Ascending aorta (tissue), 2 donors: Measurements from ENCODE around the gene KIR3DL3. TPM values are rescaled to one million over a fixed set of nuclear protein-coding genes. Genes with fewer than 3 reads are reported as not detected.
"Not testable (repeated sequence)": the region's sequence is repeated elsewhere in the genome, so short reads cannot be mapped to it uniquely, and the experiment has no call there.

ENCODE experiments used
- DNase-seq, 2 donors: peaks; one replicate each; pipeline ENCODE4 v3.0.0-alpha.2; 2019; ENCODE audit warnings: low spot score in 2 of 2
- H3K27ac ChIP-seq, 2 donors: fragments of 200-600 bp; sonication (generic); one replicate each; pipeline ENCODE4 v1.5.1; 2016 to 2017; ENCODE audit warnings: mild to moderate bottlenecking in 1 of 2
- H3K27me3 ChIP-seq: fragments of 200-600 bp; sonication (generic); one replicate; pipeline ENCODE4 v1.5.1; 2017
- H3K36me3 ChIP-seq, 2 donors: fragments of 200-600 bp; sonication (generic); one replicate each; pipeline ENCODE4 v1.5.1; 2016
- H3K4me1 ChIP-seq, 2 donors: fragments of 200-600 bp; sonication (generic); one replicate each; pipeline ENCODE4 v1.5.1; 2016 to 2017; ENCODE audit warnings: mild to moderate bottlenecking in 1 of 2
- H3K4me3 ChIP-seq, 2 donors: fragments of 200-600 bp; sonication (generic); one replicate each; pipeline ENCODE4 v1.5.1; 2016 to 2017; ENCODE audit warnings: mild to moderate bottlenecking in 1 of 2
- H3K9me3 ChIP-seq, 2 donors: fragments of 200-600 bp; sonication (generic); one replicate each; pipeline ENCODE4 v1.5.1; 2016
- intact Hi-C: fragments of 100-400 bp; cut with DNase I; formaldehyde crosslinking; loops from one replicate; pipeline ENCODE4 v1.15.1; 2023
- total RNA-seq: library from RNA; depleted of rRNA; stranded (reverse); fragments of >200 nt; gene quantifications from one replicate; pipeline ENCODE4 v1.1.0, GENCODE V29; 2016

Gene KIR3DL3
- total RNA-seq, 1 donor from 2014 or later: not detected

GRCh38 chr19:54770511-54770910 is 46.3 kb downstream of the KIR3DL3 start:
- not testable (repeated sequence) for DNase-seq, H3K9me3 ChIP-seq, H3K4me1 ChIP-seq, H3K27ac ChIP-seq, H3K27me3 ChIP-seq, H3K4me3 ChIP-seq, H3K36me3 ChIP-seq
- intact Hi-C loops: loop anchor here (5.0 kb wide), 1 partner anchor 77 kb away; no protein-coding TSS in a partner anchor

DNA sequence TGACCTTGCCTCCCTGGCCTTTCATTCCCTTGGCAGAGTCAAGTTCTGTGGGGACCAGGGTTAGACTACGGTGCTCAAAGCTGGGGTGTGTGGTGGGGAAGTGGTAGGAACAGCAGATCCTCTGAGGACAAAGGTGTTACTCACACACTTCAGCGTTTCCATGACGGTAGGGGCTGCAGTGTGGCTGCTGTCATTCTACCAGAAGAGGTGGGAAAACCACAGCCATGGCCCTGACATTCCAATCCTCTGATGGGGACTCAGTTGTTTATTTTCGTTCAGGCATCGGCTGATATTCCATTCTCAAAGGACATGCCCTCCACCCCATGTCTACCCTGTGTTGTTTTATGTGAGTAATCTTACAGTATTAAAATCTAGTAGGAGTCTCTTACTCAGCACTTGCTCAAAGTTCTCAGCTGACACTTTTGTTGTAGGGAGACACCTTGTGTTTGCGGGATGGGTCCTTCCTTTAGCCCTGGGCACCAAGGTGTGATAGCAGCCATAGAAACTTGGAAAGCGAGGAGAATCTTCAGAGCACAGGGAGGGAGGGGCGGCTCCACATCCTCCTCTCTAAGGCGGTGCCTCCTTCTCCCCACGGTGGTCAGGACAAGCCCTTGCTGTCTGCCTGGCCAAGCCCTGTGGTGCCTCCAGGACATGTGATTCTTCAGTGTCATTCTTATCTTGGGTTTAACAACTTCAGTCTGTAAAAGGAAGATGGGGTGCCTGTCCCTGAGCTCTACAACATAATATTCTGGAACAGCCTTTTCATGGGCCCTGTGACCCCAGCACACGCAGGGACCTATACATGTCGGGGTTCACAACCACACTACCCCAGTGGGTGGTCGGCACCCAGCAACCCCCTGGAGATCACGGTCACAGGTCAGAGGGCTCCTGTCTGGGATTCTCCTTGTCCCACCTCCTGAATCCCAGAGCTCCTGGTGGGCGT is 47.0 kb downstream of the KIR3DL3 start:
- DNase-seq: peak in 1 of 2 donors; percentile 58
- not testable (repeated sequence) for H3K36me3 ChIP-seq, H3K4me3 ChIP-seq, H3K9me3 ChIP-seq, H3K27me3 ChIP-seq, H3K4me1 ChIP-seq, H3K27ac ChIP-seq
- intact Hi-C loops: loop anchor here (5.0 kb wide), 1 partner anchor 76 kb away; no protein-coding TSS in a partner anchor

GRCh38 chr19:54772666-54773065 is 48.4 kb downstream of the KIR3DL3 start:
- DNase-seq, H3K27ac ChIP-seq, H3K36me3 ChIP-seq, H3K27me3 ChIP-seq, H3K9me3 ChIP-seq, H3K4me3 ChIP-seq, H3K4me1 ChIP-seq: not testable (repeated sequence)
- intact Hi-C loops: loop anchor here (5.0 kb wide), 1 partner anchor 75 kb away; no protein-coding TSS in a partner anchor

DNA sequence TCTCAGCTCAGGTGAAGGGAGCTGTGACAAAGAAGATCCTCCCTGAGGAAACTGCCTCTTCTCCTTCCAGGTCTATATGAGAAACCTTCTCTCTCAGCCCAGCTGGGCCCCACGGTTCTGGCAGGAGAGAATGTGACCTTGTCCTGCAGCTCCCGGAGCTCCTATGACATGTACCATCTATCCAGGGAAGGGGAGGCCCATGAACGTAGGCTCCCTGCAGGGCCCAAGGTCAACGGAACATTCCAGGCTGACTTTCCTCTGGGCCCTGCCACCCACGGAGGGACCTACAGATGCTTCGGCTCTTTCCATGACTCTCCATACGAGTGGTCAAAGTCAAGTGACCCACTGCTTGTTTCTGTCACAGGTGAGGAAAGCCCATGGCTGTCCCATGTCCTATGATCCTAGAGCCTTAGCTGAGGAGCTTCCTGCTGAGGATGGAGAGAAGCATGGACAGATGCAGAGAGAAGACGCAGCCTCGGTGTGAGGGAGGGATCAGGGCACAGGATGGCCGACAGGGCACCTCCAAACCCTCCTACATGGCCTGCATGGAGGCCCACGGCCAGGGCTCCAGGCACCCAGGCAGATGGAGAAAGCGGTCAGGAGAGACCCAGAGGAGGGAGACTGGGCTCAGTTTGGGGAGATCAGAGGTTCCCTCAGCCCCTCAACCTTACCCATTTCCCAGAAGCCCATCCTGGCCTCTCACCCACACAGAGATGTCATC is 51.0 kb downstream of the KIR3DL3 start:
- H3K4me1 ChIP-seq, H3K27ac ChIP-seq, intact Hi-C loops, H3K36me3 ChIP-seq, H3K27me3 ChIP-seq, H3K4me3 ChIP-seq, H3K9me3 ChIP-seq: not testable (repeated sequence)
- DNase-seq: peak in 1 of 2 donors; percentile 54

- H3K36me3 ChIP-seq: not testable (repeated sequence)
Observed at GRCh38 chr19:54775830-54776229, 51.6 kb downstream of the KIR3DL3 start.

DNA sequence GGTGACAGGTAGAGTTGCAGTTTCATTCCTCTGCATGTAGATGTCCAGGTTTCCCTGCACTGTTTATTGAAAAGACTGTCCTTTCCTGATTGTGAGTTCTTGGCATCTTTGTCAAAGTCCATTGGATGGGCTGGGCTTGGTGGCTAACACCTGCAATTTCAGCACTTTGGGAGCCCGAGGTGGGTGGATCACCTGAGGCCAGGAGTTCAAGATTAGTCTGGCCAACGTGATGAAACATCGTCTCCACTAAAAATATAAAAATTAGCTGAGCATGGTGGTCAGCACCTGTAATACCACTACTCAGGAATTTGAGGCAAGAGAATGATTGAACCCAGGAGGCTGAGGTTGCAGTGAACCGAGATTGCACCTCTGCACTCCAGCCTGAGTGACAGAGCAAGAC is 53.6 kb downstream of the KIR3DL3 start:
- H3K27ac ChIP-seq, H3K36me3 ChIP-seq, intact Hi-C loops, H3K27me3 ChIP-seq, H3K4me3 ChIP-seq, DNase-seq, H3K9me3 ChIP-seq, H3K4me1 ChIP-seq: not testable (repeated sequence)

More at GRCh38 chr19:54775830-54776229, 51.6 kb downstream of the KIR3DL3 start:
- H3K4me1 ChIP-seq, H3K4me3 ChIP-seq, H3K27me3 ChIP-seq, DNase-seq, intact Hi-C loops, H3K27ac ChIP-seq, H3K9me3 ChIP-seq: not testable (repeated sequence)

GRCh38 chr19:54778896-54779295 is 54.7 kb downstream of the KIR3DL3 start:
- intact Hi-C loops, DNase-seq, H3K27me3 ChIP-seq, H3K27ac ChIP-seq, H3K36me3 ChIP-seq, H3K9me3 ChIP-seq, H3K4me3 ChIP-seq, H3K4me1 ChIP-seq: not testable (repeated sequence)

DNA sequence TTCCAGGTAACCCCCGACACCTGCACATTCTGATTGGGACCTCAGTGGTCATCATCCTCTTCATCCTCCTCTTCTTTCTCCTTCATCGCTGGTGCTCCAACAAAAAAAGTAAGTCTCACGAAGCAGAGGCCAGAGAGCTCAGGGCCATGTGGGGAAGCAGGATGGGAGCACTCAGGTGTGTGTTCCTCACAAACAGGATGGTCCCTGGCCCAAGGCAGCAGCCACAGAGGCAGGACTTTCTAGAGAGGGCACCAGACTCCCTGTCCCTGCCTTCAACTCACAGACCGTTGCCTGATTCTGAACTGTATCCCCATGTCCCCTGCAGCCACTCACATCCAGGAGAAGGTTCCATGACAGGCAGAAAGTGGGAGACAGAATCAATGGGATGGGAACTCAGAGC is 58.7 kb downstream of the KIR3DL3 start:
- DNase-seq, H3K27ac ChIP-seq, intact Hi-C loops, H3K4me3 ChIP-seq, H3K4me1 ChIP-seq, H3K27me3 ChIP-seq, H3K9me3 ChIP-seq, H3K36me3 ChIP-seq: not testable (repeated sequence)

Other genes with a start within 250 kb of the KIR3DL3 start
- not detected for gene LAIR2, start 221.6 kb upstream of the KIR3DL3 start, total RNA-seq
- not detected for gene LILRA2, start 150.7 kb upstream of the KIR3DL3 start, total RNA-seq
- not detected for gene LILRA1, start 130.8 kb upstream of the KIR3DL3 start, total RNA-seq
- gene LILRB1, start 94.0 kb upstream of the KIR3DL3 start, total RNA-seq: 2.7 TPM
- 0.64 TPM for gene LILRB4, start 61.5 kb upstream of the KIR3DL3 start, total RNA-seq
- not detected for gene KIR2DL3, start 14.1 kb downstream of the KIR3DL3 start, total RNA-seq
- gene KIR2DL1, start 45.4 kb downstream of the KIR3DL3 start, total RNA-seq: not detected
- not detected for gene KIR2DL4, start 79.2 kb downstream of the KIR3DL3 start, total RNA-seq
- not detected for gene KIR3DL1, start 92.0 kb downstream of the KIR3DL3 start, total RNA-seq
- not detected for gene KIR2DS4, start 108.2 kb downstream of the KIR3DL3 start, total RNA-seq
- not detected for gene KIR3DL2, start 126.0 kb downstream of the KIR3DL3 start, total RNA-seq
- not detected for gene FCAR, start 149.8 kb downstream of the KIR3DL3 start, total RNA-seq
- gene NCR1, start 181.7 kb downstream of the KIR3DL3 start, total RNA-seq: not detected
- gene NLRP7, start 223.1 kb downstream of the KIR3DL3 start, total RNA-seq: not detected
- gene NLRP2, start 241.9 kb downstream of the KIR3DL3 start, total RNA-seq: not detected